ENCODE results near the gene PSMD9.
"Not testable (repeated sequence)": the region's sequence is repeated elsewhere in the genome, so short reads cannot be mapped to it uniquely, and the experiment has no call there.

Gene PSMD9

DNA sequence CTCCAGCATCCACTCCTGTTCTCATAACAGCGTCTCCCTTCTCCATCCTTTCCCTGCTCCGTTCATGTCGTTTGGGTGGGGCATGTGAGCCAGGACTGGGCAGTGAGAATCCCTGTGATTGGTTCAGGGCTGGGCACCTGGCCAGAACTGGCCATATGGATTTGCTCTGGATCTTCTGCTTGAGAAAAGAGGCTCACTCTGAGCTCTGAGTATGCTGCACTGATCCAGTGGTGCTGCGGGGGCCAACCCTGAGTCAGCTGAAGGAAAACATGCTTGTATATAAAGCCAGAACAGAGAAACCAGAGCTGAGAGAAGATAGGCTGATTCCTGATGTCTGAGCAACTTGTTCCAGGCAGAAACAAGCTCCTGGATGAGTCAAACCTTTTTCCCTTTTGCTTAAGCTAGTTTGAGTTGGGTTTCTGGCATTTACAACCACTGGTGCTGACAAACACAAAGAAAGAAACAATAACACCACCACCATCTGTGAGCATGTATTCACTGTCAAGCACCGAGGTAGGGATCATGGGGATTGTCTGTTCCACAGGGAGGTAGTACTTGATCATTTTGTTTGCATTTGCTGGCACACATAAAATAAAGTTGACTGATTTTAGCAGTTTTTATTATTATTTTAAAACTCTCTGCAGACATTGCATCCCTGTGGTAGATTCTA, 15.9 kb upstream of the PSMD9 start:
- in situ Hi-C loops (cut with MboI; ENCODE audit: low sequenced_read_pairs): no loop called here

DNA sequence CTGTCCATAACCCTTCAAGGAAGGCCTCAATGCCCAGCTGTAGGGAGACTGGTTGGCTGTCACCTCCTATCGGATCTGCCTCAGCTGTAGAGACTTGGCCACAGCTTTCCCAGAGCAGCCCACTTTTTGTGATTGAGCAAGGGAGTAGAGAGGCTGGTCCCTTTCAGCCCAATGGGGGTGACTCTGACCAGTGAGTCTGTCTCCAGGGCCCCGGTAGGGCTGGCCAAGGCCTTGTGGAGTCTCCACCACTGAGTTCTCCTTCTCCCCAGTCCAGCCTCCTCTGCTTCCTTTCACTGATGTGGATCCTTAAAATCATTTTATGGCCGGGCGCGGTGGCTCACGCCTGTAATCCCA, 15.4 kb upstream of the PSMD9 start:
- in situ Hi-C loops (cut with MboI; ENCODE audit: low sequenced_read_pairs): no loop called here

- in situ Hi-C loops (cut with MboI; ENCODE audit: low sequenced_read_pairs): no loop called here
Observed at GRCh38 chr12:121874071-121874470, 14.5 kb upstream of the PSMD9 start.

GRCh38 chr12:121875582-121875981, 13.0 kb upstream of the PSMD9 start:
- in situ Hi-C loops (cut with MboI; ENCODE audit: low sequenced_read_pairs): no loop called here

- in situ Hi-C loops (cut with MboI; ENCODE audit: low sequenced_read_pairs): not testable (repeated sequence)
Observed at GRCh38 chr12:121876080-121876447, 12.5 kb upstream of the PSMD9 start.

DNA sequence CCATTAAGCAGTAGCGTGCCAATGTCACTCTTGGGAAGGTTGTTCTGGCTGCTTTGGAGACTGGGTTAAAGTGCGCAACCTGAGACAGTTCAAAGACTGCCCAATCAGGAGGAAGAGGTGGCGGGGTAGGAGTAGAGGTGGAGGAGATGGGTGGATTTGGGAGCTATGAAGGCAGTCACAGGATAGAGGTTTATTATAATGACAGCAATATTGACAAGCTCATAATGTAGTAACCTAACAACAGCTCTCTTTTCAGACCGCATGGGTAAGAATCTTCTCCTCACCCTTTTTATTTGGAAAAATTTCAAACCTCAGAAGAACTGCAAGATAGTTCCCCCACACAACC, 5.3 kb upstream of the PSMD9 start:
- in situ Hi-C loops (cut with MboI; ENCODE audit: low sequenced_read_pairs): loop anchor here (10.0 kb wide), 2 partner anchors 88 to 188 kb away; partner anchors contain the start of gene RHOF

DNA sequence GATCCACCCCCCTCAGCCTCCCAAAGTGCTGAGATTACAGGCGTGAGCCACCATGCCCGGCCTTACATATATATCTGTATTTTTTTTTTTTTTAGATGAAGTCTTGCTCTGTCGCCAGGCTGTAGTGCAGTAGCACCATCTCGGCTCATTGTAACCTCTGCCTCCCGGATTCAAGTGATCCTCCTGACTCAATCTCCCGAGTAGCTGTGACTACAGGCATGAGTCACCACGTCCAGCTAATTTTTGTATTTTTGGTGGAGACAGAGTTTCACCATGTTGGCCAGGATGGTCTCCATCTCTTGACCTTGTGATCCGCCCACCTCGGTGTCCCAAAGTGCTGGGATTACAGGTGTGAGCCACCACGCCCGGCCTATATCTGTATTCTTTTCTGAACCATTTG, 3.5 kb upstream of the PSMD9 start:
- in situ Hi-C loops (cut with MboI; ENCODE audit: low sequenced_read_pairs): loop anchor here (10.0 kb wide), 2 partner anchors 90 to 190 kb away; partner anchors contain the start of gene RHOF

DNA sequence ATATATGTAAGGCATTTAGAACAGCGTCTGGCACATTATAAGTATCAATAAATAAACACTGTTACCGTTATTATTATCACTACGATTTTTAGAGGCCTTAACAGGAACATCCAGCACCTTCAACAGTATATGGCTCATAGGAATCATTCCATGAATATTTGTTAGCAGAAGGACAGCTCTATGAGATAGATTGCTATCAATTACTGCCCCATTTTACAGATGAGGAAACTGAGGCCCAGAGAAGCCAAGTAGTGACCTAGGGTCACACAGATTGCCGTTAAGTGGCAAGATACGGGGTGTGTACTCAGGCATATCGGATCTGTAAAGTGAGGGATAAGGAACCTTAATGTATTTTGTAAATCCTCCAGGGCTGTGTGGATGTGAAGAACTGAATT, 510 bp upstream of the PSMD9 start:
- in situ Hi-C loops (cut with MboI; ENCODE audit: low sequenced_read_pairs): loop anchor here (10.0 kb wide), 2 partner anchors 93 to 193 kb away; partner anchors contain the start of gene RHOF

- in situ Hi-C loops (cut with MboI; ENCODE audit: low sequenced_read_pairs): loop anchor here (10.0 kb wide), 2 partner anchors 94 to 194 kb away; partner anchors contain the start of gene RHOF
Observed at GRCh38 chr12:121889274-121889624, 659 bp downstream of the PSMD9 start.

- in situ Hi-C loops (cut with MboI; ENCODE audit: low sequenced_read_pairs): loop anchor here (10.0 kb wide), 2 partner anchors 95 to 195 kb away; partner anchors contain the start of gene RHOF
Observed at GRCh38 chr12:121889661-121890060, 1.1 kb downstream of the PSMD9 start.

GRCh38 chr12:121892673-121893561, 4.3 kb downstream of the PSMD9 start:
- in situ Hi-C loops (cut with MboI; ENCODE audit: low sequenced_read_pairs): no loop called here

DNA sequence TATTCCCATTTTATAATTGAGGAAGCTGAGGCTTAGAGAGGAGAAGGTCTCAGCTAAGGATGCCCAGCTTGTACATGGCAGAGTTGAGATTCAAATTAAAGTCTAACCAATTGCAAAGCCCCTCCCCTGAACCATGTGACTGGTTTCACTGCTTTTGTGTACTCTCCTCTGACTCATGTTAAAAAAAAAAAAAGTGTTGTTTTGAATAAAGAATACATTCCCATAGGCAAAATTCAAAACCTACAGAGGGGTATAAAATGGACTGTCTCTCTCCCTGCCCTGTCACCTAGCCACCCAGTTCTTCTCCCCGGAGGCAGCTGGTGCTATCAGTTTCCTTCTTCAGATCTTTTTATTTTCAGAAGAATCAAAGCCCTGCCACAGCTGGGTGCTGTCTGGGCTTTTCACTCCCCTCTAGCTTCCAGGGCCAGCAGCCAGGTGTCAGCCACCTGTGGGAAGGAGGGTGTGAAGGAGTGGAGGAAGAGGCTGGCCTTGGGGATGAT, 5.4 kb downstream of the PSMD9 start:
- in situ Hi-C loops (cut with MboI; ENCODE audit: low sequenced_read_pairs): no loop called here

GRCh38 chr12:121894633-121895032, 6.0 kb downstream of the PSMD9 start:
- in situ Hi-C loops (cut with MboI; ENCODE audit: low sequenced_read_pairs): no loop called here

DNA sequence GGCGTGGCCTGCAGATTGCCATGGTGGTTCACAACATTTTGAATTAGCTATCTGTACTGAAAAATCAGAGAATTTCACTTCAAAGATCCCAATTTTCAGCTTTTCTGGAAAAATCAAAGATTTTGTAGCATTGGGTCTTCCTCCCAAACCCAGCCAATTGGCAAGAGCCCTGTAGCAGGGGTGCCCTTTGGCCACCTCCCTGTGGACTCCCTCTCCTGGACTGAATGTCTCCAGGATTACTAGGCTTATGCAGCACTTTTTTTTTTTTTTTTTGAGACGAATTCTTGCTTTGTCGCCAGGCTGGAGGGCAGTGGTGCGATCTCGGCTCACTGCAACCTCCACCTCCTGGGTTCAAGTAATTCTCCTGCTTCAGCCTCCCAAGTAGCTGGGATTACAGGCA, 9.7 kb downstream of the PSMD9 start:
- in situ Hi-C loops (cut with MboI; ENCODE audit: low sequenced_read_pairs): no loop called here

- in situ Hi-C loops (cut with MboI; ENCODE audit: low sequenced_read_pairs): no loop called here
Observed at GRCh38 chr12:121899590-121899989, 11.0 kb downstream of the PSMD9 start.

- in situ Hi-C loops (cut with MboI; ENCODE audit: low sequenced_read_pairs): no loop called here
Observed at GRCh38 chr12:121903202-121903601, 14.6 kb downstream of the PSMD9 start.

GRCh38 chr12:121905746-121906145, 17.2 kb downstream of the PSMD9 start:
- in situ Hi-C loops (cut with MboI; ENCODE audit: low sequenced_read_pairs): no loop called here

DNA sequence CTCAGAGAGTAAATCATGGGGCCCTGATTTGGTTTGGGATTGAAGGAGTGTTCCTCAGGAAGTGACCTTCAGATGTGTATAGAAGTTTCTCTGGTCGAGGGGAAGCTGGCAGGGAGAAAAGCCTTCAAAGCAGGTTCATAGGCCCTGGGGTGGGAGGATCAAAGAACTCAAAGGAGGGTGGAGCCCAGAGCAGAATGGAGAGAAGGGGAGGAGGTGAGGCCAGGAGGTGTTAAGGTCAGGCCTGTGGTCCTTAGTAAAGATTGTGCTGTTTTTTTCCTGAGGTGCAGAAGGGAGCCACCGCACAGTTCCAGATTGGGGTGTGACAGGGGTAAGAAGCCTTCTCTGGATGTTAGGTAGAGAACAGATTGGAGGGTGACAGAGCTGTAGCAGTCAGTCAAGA, 20.1 kb downstream of the PSMD9 start:
- in situ Hi-C loops (cut with MboI; ENCODE audit: low sequenced_read_pairs): no loop called here

- in situ Hi-C loops (cut with MboI; ENCODE audit: low sequenced_read_pairs): no loop called here
Observed at GRCh38 chr12:121911824-121912585, 23.4 kb downstream of the PSMD9 start.

- in situ Hi-C loops (cut with MboI; ENCODE audit: low sequenced_read_pairs): no loop called here
Observed at GRCh38 chr12:121915841-121916321, 27.3 kb downstream of the PSMD9 start.

DNA sequence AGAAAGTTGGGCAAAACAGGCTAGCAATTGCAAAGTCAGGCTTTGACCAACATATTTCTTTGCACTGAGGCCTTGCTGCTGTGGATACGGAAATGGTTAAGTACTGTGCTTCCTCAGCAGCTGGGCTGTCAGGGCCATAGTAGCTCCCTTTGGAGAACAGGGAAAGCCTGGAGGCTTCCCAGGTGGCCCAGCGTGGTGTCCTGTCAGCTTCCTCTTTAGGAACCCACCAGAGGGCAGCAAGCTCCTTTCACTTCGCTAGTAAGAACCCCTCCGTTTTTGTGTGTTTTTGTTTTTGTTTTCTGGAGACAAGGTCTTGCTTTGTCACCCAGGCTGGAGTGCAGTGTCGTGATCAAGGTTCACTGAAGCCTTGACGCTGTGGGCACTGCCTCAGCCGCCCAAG, 28.1 kb downstream of the PSMD9 start:
- in situ Hi-C loops (cut with MboI; ENCODE audit: low sequenced_read_pairs): no loop called here

Measured in HL-60/S4 treated with retinoic acid at 250 ng/mL for 4 days and 3 days (cell line).